ENCODE data around the gene SGIP1. TPM values are rescaled to one million over a fixed set of nuclear protein-coding genes. Genes with fewer than 3 reads are reported as not detected.

The SGIP1 gene
- total and polyA plus RNA-seq, 2 donors (not counting 3 experiments of a cell fraction or from before 2014, with no cell fraction given), result 30.9 to 68.9 TPM

DNA sequence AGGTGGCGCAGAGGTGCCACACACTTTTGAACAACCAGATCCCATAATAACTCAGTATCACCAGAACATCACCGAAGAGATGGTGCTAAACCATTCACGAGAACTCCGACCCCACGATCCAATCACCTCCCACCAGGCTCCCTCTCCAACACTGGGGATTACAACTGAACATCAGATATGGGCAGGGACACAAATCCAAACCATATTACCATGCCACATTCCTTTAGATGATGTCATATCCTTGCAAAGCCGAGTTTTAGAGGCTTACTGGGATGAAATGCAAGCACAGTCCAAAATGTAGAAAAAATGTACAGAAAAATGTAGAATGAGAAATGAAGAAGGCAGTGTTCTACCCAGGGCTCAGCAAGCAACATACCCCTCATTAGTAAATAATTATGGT is 64.7 kb downstream of the SGIP1 start:
- H3K4me3 ChIP-seq (replicated peaks in 1 of 3; ENCODE audit: insufficient read depth in 1 of 3, low read depth in 1 of 3, low read length in 3 of 3), result no peak overlapping the region
- DNase-seq (ENCODE audit: low read depth, low spot score), result peak; percentile 49
- CTCF ChIA-PET, result interaction anchor here (0.6 kb wide), 1 partner anchor 61 kb away, joined by 3 read pairs; no protein-coding TSS in a partner anchor
- peak overlapping the region; percentile 28 for H3K27ac ChIP-seq (ENCODE audit: insufficient read depth, low read depth, low read length)
- H3K36me3 ChIP-seq (ENCODE audit: control insufficient read depth in 2 of 2, extremely low read depth in 1 of 2, insufficient read depth in 2 of 2, low read length in 2 of 2), result peaks cover 0 to 3% of the 10 kb centered on the region in 2 experiments
- peaks cover 11% of the 10 kb centered on the region for H3K4me1 ChIP-seq (ENCODE audit: control insufficient read depth, extremely low read depth, insufficient read depth, low read length)
- TF ChIP-seq POLR2AphosphoS5 (IDR thresholded peaks at IDR 0.05; ENCODE audit: insufficient read depth, low read depth, low read length), result no peak
- TF ChIP-seq JUN (IDR thresholded peaks at IDR 0.05; ENCODE audit: borderline replicate concordance, insufficient read depth, insufficient read length, low read depth), result peak; percentile 70
- TF ChIP-seq, protein P1, sequence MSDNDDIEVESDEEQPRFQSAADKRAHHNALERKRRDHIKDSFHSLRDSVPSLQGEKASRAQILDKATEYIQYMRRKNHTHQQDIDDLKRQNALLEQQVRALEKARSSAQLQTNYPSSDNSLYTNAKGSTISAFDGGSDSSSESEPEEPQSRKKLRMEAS (IDR thresholded peaks at IDR 0.05; ENCODE audit: insufficient read depth, insufficient read length), result no peak
- TF ChIP-seq, protein P2, sequence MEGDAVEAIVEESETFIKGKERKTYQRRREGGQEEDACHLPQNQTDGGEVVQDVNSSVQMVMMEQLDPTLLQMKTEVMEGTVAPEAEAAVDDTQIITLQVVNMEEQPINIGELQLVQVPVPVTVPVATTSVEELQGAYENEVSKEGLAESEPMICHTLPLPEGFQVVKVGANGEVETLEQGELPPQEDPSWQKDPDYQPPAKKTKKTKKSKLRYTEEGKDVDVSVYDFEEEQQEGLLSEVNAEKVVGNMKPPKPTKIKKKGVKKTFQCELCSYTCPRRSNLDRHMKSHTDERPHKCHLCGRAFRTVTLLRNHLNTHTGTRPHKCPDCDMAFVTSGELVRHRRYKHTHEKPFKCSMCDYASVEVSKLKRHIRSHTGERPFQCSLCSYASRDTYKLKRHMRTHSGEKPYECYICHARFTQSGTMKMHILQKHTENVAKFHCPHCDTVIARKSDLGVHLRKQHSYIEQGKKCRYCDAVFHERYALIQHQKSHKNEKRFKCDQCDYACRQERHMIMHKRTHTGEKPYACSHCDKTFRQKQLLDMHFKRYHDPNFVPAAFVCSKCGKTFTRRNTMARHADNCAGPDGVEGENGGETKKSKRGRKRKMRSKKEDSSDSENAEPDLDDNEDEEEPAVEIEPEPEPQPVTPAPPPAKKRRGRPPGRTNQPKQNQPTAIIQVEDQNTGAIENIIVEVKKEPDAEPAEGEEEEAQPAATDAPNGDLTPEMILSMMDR (IDR thresholded peaks at IDR 0.05; ENCODE audit: extremely low read depth in 1 of 2, insufficient read depth in 1 of 2, low read depth in 1 of 2, low read length in 2 of 2), result no peak
- no peak for TF ChIP-seq EZH2 (IDR thresholded peaks at IDR 0.05; ENCODE audit: borderline replicate concordance, low read depth, low read length, severe bottlenecking)
- TF ChIP-seq POLR2A (IDR thresholded peaks at IDR 0.05; ENCODE audit: low read depth, low read length), result no peak
- TF ChIP-seq MYC (IDR thresholded peaks at IDR 0.05; ENCODE audit: low read depth, low read length), result no peak
- TF ChIP-seq GATA2 (IDR thresholded peaks at IDR 0.05; ENCODE audit: insufficient read depth, insufficient read length, low read depth, low read length), result peak; percentile 13
- TF ChIP-seq FOS (IDR thresholded peaks at IDR 0.05; ENCODE audit: borderline replicate concordance, insufficient read depth, low read length), result peak; percentile 16
- dilution Hi-C loops (cut with MboI; ENCODE audit: extremely low pct_ligation_motif_present, low sequenced_read_pairs), result no loop called here
- H2AFZ ChIP-seq (ENCODE audit: low read depth, low read length), result peak overlapping the region; percentile 82
- FAIRE-seq, result peak; percentile 93
- H3K27me3 ChIP-seq (ENCODE audit: control insufficient read depth in 2 of 2, insufficient read depth in 2 of 2, low read length in 2 of 2), result no peaks in the 10 kb centered on the region
- H3K4me2 ChIP-seq (ENCODE audit: insufficient read depth, low read length), result peak overlapping the region; percentile 5
- no peak overlapping the region for H3K9ac ChIP-seq (replicated peaks; ENCODE audit: extremely low read depth, insufficient read depth, low read length)
- POLR2A ChIA-PET, result no interaction called here
- H3K79me2 ChIP-seq (ENCODE audit: control insufficient read depth, insufficient read depth, low read length), result no peaks in the 10 kb centered on the region
- H4K20me1 ChIP-seq (replicated peaks; ENCODE audit: control insufficient read depth, extremely low read depth, insufficient read depth, low read length), result no peaks in the 10 kb centered on the region
- BruUV-seq (replicated peaks), result no TSS peak
- H3K9me3 ChIP-seq (replicated peaks; ENCODE audit: control insufficient read depth, insufficient read depth, low read length), result no peaks in the 10 kb centered on the region
- intact Hi-C loops (cut with micrococcal nuclease), result no loop called here
- H3K9me1 ChIP-seq (replicated peaks; ENCODE audit: control insufficient read depth, extremely low read depth, insufficient read depth, low read length), result no peaks in the 10 kb centered on the region
